Brain microvascular endothelial cell (primary cell): Measurements from ENCODE around the gene TMEM131.
"Not testable (repeated sequence)": the region's sequence is repeated elsewhere in the genome, so short reads cannot be mapped to it uniquely, and the experiment has no call there.

Experiments used
- DNase-seq: peaks from one replicate; pipeline ENCODE4 v3.0.0-alpha.2; 2020
- H3K27ac ChIP-seq: fragments of 250-450 bp; sonication (Bioruptor Pico); 2 replicates; pipeline ENCODE4 v1.5.1; 2020; ENCODE audit warnings: mild to moderate bottlenecking, moderate library complexity
- H3K27me3 ChIP-seq: fragments of 250-450 bp; sonication (Bioruptor Pico); replicated peaks from 2 replicates; pipeline ENCODE4 v1.5.1; 2020; ENCODE audit warnings: mild to moderate bottlenecking
- H3K36me3 ChIP-seq: fragments of 250-450 bp; sonication (Bioruptor Pico); replicated peaks from 2 replicates; pipeline ENCODE4 v1.5.1; 2020; ENCODE audit warnings: mild to moderate bottlenecking
- H3K4me3 ChIP-seq: 2 replicates; pipeline ENCODE4 v1.5.1; 2011; ENCODE audit warnings: low read depth, mild to moderate bottlenecking, control low read depth, low read length, moderate library complexity
- in situ Hi-C: cut with HindIII; loops from 2 replicates; pipeline ENCODE4 v1.10.0; 2017; ENCODE audit warnings: low sequenced_read_pairs, low pct_ligation_motif_present
- TF ChIP-seq, protein P1 (sequence below): IDR thresholded peaks from 2 replicates; pipeline ENCODE4 v1.5.1; 2011; ENCODE audit warnings: low read depth, mild to moderate bottlenecking, moderate library complexity, low read length, control low read depth, inconsistent platforms; ENCODE audit errors: missing control alignments

TMEM131 gene

DNA sequence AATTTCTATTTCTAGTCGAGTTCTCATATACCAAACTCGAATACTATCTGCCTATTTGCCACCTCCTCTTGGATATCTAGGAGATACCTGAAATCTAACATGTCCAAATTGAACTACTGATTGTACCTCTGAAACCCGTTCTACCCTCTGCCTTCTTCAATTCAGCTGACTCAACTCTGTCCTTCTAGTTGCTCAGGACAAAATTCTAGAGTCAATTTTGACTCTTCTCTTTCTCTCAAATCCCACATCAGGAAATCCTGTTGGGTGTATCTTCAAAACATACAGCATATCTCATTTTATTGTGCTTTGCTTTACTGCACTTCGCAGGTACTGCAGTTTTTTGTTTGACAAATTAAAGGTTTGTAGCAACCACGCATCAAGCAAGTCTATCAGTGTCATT, 144.6 kb downstream of the TMEM131 start:
- Histone ChIP-seq H3K36me3 (no peaks in the 10 kb centered on the region), H3K27ac (no peak overlapping the region), H3K4me3 (no peak overlapping the region), H3K27me3 (no peaks in the 10 kb centered on the region)
- in situ Hi-C loops: no loop called here
- no peak for DNase-seq
- TF ChIP-seq, protein P1, sequence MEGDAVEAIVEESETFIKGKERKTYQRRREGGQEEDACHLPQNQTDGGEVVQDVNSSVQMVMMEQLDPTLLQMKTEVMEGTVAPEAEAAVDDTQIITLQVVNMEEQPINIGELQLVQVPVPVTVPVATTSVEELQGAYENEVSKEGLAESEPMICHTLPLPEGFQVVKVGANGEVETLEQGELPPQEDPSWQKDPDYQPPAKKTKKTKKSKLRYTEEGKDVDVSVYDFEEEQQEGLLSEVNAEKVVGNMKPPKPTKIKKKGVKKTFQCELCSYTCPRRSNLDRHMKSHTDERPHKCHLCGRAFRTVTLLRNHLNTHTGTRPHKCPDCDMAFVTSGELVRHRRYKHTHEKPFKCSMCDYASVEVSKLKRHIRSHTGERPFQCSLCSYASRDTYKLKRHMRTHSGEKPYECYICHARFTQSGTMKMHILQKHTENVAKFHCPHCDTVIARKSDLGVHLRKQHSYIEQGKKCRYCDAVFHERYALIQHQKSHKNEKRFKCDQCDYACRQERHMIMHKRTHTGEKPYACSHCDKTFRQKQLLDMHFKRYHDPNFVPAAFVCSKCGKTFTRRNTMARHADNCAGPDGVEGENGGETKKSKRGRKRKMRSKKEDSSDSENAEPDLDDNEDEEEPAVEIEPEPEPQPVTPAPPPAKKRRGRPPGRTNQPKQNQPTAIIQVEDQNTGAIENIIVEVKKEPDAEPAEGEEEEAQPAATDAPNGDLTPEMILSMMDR: no peak

DNA sequence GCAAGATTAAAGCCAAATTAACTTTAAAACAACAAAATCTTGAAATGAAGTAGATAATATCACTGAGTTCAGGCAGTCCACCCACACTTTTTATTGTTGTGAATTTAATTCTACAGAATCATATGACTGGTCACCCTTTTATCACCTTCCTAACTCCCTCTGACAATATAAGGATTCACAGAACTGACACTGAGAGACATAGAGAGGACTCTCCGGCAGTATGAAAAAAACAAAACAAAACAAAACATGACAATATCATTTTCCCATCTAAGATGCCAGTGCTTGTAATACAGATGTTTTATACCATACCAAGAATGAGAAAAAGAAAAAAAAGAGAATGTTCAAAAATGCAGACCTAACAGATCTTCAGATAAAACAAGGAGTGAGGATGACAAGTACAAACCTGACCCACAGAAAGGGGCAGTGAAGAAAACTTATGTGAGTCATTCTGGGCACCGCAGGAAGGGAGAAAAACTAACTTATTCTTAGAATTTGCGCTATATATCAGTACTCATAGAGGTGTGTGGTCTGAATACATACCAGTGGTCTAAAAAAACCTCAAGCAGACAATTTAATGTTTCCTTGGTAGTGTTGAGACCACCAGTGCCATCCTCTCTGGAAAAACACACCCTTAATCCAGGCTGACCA, 145.7 kb downstream of the TMEM131 start:
- H3K27ac ChIP-seq: no peak overlapping the region
- TF ChIP-seq, protein P1: no peak
- no peak overlapping the region for H3K4me3 ChIP-seq
- in situ Hi-C loops: no loop called here
- no peaks in the 10 kb centered on the region for H3K27me3 ChIP-seq
- H3K36me3 ChIP-seq: no peaks in the 10 kb centered on the region
- peak; percentile 54 for DNase-seq

DNA sequence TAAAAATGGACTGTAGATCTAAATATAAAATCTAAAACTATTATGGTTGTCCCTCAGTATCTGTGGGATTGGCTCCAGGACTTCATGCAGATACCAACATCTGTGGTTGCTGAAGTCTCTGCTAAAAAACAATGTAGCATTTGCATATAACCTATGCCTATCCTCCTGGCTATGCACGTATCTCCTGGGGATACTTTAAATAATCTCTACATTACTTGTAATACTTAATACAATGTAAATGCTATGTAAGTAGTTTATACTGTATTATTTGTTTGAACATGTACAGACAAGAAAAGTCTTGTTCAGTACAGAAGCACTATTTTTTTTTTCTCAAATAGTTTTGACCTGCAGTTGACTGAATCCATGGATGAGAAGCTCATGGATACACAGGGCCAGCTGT, 147.4 kb downstream of the TMEM131 start:
- in situ Hi-C loops: no loop called here
- DNase-seq: no peak
- TF ChIP-seq, protein P1: no peak
- no peaks in the 10 kb centered on the region for H3K36me3 ChIP-seq
- H3K27me3 ChIP-seq: no peaks in the 10 kb centered on the region
- H3K4me3 ChIP-seq: no peak overlapping the region
- H3K27ac ChIP-seq: no peak overlapping the region

DNA sequence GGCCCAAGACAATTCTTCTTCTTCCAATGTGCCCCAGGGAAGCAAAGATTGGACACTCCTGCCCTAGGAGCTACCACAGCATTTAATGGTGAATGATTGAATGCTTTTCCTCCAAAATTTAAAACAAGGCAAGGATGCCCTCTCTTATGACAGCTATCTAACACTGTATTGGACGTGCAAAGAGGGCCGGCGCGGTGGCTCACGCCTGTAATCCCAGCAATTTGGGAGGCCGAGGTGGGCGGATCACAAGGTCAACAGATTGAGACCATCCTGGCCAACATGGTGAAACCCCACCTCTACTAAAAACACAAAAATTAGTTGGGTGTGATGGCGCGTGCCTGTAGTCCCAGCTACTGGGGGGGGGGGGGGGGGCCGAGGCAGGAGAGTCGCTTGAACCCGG, 149.0 kb downstream of the TMEM131 start:
- in situ Hi-C loops, H3K27me3 ChIP-seq, DNase-seq, H3K4me3 ChIP-seq, H3K36me3 ChIP-seq, H3K27ac ChIP-seq: not testable (repeated sequence)

DNA sequence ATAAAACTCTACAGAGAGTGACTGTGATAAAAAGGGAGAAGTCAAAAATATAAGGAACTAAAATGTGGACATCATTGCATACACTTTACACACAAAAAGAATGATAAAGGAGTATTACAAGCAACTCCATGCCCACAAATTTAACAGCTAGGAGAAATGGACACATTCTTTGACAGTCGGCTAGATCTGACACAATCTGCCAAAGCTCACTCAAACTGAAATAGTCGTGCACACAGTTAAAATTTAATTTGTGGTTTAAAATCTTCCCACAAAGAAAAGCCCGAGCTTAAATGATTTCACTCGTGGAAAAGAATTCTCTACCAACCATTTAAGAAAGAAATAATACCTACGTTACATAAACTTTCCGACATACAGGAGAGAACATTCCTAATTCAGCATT, 149.9 kb downstream of the TMEM131 start:
- Histone ChIP-seq H3K4me3 (no peak overlapping the region), H3K27ac (no peak overlapping the region), H3K36me3 (no peaks in the 10 kb centered on the region), H3K27me3 (no peaks in the 10 kb centered on the region)
- TF ChIP-seq, protein P1: no peak
- no peak for DNase-seq
- in situ Hi-C loops: no loop called here

DNA sequence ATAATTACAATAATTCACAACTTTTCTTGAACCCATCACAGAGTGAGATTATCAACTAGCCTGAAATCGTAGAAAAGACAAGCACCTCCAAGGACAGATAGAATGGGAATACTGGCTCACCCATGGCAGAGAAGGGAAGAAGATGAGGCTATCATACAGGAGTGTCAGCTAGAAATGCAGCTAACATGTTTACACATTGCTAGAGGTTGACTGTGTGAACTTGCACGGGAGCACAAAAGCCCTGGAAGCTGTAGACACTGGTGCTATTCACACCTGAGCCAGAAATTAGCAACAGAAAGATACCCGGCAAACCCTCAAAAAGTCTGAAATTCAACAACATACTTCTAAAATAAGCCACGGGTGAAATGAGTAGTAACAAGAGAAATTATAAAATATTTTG, 150.6 kb downstream of the TMEM131 start:
- Histone ChIP-seq H3K27ac (no peak overlapping the region), H3K36me3 (no peaks in the 10 kb centered on the region), H3K4me3 (no peak overlapping the region), H3K27me3 (no peaks in the 10 kb centered on the region)
- DNase-seq: no peak
- TF ChIP-seq, protein P1: no peak
- in situ Hi-C loops: no loop called here
